GM21381 (cell line): ENCODE measurements around the gene CPEB3.
"Not testable (repeated sequence)": the region's sequence is repeated elsewhere in the genome, so short reads cannot be mapped to it uniquely, and the experiment has no call there.

Experiments
- ATAC-seq: cut with Tn5 transposase; IDR thresholded peaks from one replicate; pipeline ENCODE4 v1.9.1; 2021; ENCODE audit warnings: mild to moderate bottlenecking, moderate library complexity; ENCODE audit not compliant: unreplicated experiment

CPEB3 gene

DNA sequence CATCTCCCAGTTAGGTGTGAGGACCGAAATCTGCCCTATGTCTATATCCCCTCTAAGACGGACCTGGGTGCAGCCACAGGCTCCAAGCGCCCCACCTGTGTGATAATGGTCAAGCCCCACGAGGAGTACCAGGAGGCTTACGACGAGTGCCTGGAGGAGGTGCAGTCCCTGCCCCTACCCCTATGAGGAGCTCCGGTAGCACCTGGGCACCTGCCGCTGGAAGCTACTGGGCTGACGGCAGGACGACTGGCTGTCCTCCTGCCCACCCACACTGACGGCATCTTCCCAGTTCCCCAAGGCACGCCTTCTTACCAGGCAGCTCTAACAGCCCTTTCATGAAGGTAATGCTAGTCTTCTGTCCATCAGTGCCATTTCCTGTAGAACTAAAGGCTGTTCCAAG is 74.3 kb downstream of the CPEB3 start:
- not testable (repeated sequence) for ATAC-seq

DNA sequence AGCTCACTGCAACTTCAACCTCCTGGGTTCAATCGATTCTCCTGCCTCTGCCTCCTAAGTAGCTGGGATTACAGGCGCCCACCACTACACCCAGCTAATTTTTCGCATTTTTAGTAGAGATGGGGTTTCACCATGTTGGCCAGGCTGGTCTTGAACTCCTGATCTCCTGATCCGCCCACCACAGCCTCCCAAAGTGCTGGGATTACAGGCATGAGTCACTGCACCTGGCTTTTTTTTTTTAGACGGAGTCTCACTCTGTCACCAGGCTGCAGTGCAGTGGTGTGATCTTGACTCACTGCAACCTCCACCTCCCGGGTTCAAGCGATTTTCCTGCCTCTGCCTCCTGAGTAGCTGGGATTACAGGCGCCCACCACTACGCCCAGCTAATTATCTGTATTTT is 75.7 kb downstream of the CPEB3 start:
- not testable (repeated sequence) for ATAC-seq

DNA sequence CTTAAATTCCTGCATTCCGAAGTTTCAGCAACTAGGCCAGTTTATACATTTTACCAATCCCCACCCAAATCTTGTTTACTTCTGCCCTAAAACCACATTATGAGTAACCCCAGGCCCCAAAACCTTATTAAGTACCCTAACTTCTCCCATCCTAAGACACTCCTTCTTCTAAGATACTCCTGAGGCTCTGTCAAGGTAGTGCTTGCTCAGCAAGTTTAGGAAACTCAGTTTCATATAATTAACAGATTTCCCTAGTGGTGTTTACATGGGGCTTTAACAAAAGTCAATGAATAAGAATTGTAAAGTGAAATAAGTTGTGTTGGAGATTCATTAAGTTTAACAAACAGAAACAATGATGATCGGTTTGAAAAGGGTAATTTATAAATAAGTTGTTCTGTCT is 77.8 kb downstream of the CPEB3 start:
- no peak for ATAC-seq

DNA sequence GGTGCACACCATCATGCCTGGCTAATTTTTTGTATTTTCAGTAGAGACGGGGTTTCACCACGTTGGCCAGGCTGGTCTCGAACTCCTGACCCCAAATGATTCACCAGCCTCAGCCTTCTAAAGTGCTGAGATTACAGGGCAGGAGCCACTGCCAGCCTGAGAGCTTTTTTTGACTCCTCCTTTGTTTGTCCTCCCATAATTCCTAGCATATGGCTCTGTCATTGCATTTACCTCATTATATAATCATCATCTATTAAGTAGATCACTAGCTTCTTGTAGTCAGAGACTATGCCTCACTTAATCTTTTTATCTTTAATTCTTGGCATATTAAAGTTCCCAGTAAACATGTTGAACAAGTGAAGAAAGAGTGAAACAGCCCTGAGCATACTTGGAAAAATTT is 82.1 kb downstream of the CPEB3 start:
- ATAC-seq = no peak

DNA sequence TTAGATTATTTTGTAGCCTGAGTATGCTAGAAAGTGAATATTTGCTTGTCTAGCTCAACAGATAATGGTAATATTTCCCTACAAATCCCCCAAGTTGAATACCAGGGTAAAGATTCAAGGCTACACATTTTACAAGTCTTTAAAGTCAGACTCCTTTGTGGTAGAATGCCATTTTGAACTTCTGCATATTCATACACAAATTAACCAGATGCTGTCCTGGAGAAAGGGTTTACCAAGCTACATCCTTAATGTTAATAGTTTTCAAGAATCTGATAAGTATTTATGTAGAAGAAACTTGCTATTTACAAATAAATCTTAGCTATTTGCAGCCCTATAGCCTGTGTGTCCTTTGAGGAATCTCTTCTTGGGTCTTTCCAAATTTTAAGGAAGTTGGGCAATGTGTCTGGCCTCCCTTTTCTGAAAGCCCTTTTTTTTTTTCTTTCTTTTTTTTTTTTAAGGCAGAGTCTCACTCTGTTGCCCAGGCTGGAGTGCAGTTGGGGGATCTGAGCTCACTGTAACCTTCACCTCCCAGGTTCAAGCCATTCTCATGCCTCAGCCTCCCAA is 82.6 kb downstream of the CPEB3 start:
- no peak for ATAC-seq

DNA sequence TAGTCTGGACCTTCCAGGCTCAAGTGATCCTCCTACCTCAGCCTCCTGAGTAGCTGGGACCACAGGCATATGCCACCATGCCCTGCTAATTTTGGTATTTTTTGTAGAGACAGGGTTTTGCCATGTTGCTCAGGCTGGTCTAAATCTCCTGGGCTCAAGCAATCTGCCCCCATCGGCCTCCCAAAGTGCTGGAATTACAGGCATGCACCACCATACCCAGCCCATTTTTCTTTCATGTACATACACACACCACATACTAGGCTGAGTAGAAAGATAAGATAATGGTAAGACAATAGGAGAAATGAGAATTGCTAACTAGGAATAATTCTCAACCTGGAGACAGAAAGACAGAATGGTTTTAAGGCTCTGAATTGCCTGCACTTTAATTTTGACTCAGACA is 83.8 kb downstream of the CPEB3 start:
- no peak for ATAC-seq

DNA sequence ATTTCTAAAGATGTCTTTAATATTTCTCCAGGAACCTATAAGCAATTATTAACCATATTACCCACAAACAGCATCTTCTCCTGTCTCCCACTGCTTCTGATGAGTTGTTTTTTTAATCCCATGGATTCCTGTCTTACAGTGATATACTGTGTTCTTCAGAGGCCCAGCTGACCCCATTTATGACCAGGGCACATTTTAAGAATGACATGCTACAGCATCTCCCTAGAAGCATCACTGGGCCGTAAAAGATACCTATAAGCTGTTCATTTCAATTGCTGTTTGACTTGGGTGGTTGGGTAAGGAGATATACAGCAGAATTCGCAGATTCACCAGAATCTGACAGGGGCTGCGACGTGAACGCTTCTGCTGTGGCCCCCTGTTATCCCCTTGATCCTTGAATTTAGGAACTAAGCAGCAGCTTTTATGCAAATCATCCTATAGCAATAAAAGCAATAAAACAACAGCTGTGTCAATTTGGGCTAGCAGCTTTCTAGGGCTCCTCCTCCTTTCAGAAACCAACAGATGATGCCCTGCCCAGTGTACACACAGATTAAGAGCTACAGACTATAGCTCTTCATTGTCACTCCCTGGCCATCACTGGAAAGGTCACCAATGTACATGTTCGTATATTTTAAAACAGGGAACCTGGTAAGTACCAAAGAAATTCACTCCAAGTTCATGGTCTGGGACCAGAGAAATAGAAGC is 86.8 kb downstream of the CPEB3 start:
- no peak for ATAC-seq

DNA sequence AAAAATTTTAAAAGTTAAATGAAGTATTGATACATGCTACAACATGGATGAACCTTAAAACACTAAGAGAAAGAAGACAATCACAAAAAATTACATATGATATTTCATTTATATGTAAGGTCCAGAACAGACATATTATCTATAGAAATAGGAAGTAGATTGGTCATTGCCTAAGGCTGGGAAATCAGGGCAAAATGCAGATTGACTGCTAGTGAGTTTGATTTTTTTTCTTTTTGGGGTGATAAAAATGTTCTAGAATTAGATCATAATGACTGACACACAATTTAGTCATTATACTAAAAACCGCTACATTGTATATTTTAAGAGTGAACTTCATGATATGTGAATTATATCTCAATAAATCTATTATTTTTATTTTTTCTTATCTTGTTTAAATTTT is 88.3 kb downstream of the CPEB3 start:
- no peak for ATAC-seq

DNA sequence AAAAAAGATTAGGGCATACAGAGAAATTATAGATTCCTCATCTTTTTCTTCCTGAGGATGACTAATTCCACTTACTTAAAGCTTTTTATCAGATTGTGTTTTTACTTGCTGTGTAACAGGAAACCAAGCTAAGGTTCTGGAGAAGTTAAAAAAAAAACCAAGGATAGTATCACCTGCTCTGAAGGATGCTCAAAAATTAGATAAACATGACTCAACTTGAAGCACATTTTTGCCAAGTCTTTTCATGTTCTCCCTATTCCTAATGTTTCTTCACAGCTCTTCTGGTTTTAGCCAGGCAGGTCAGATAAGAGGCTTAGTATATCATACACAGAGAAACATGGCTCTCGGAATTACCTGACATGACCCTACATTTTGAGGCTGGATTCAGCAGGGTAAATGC is 90.3 kb downstream of the CPEB3 start:
- ATAC-seq = no peak

DNA sequence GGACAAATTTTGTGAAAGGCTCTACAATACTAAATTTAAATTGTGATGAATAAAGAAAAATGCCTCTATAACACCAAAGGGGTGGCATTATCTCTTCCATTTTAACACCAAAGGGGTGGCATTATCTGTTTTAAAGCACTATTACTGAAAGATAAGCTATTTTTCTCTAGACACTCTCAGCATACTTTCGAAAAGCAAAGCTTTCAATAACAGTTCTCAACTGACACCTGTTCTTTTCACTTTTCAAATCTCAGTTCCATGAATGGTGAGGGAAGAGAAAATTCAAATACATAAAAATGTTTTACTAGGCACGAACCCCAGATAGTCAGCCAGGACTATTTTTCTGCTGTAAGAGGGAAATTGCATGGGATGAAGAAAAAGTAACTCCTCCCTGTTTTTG is 103.8 kb downstream of the CPEB3 start:
- ATAC-seq = no peak

DNA sequence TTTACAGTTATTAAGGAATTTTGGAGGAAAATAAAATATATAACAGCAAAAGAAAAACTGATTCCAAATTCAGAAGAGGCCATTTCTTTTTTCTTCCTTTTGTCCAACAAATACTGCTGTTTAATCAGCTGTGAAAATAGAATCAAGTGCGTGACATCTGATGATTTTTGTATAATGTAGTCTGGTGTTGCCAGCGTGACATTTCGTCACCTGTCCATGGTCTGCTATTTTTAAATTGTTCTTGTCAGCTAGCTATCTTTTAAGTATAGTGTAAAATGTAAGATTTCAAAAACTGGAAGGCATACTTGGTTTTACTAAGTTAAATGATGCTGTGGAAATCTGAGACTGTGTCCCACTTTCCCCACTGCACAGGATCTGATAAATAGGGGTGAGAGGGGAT is 105.9 kb downstream of the CPEB3 start:
- no peak for ATAC-seq

DNA sequence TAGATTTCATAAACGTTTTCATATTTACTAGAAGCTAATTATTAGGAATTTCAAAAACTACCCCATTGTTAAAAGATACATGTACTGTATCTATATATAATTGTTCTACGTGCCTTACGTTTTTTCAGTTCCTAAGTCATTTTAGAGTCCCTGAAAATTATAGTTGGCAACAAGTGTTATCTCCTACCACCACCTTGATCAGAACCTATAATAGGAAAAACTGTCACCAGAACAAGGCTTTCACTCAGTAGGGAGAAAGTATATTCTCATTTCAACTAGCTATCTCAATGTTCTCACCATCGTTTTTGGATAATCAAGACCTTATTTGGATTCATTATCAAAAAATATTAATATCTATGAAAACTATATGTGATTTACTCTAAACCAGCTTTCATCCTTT is 107.7 kb downstream of the CPEB3 start:
- ATAC-seq = no peak

DNA sequence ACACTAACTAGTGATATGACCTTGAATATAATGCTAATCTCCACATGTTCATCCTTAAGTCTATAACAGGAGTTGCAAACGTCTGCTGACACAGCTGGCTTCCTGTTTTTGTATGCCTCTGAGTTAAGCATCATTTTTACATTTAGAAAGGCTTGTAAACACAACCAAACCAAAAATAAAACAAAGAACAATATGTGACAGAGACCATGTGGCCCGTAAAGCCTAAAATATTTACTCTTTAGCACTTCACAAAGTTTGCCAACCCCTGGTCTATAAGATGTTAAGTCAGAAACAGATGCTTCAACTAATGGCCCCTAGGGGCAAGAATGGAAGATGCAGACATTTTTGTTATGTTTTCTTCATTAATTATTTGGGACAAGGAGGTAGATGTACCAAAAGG is 109.3 kb downstream of the CPEB3 start:
- ATAC-seq = no peak

DNA sequence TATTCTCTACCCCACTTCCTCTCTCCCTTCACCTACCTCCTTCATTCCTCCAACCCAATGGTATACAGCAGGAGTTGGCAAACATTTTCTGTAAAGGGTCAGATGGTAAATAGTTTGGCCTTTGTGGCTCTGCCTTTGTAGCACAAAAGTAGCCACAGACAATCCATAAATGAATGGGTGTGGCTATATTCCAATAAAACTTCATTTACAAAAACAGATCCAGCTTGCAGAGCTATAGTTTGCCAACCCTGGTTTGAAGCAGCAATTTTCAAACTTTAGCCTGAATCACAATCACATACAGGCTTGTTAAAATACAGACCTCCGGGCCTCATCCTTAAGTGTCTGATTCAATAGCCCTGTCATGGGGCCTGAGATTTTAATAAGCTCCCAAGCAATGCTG is 110.5 kb downstream of the CPEB3 start:
- no peak for ATAC-seq

DNA sequence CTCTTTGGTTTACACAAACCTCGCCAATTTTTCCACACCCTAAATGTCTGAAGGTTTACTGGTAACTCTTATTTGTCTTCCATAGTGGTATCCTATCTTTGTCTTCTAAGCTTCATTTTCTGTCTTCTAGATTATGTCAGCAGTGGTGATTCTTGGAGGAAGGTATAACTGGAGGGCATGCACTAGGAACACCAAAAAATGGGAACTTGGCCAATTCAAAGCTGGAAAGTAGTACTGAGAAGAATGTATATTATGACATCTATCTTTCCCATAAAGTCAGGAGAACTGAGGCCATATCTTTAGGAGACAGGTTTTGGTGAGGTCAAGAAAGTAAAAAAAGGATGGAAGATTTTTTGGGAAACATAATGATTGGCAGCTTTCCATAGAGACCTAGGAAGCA is 113.3 kb downstream of the CPEB3 start:
- no peak for ATAC-seq

DNA sequence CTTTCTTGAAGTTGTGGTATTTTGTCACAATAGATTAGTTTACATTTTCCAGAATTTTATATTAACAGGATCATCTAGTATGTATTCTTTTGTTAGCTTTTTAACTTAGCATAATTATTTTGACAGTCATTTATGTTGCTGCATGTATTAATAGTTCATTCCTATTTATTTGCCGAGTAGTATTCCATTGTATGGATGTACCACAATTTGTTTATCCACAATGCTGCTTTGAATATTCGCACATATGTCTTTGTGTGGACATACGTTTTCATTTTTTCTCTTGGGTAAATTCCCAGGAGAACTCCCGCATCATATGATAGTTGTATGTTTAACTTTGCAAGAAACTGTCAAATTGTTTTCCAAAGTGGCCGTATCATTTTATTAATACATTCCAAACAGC is 115.7 kb downstream of the CPEB3 start:
- no peak for ATAC-seq

DNA sequence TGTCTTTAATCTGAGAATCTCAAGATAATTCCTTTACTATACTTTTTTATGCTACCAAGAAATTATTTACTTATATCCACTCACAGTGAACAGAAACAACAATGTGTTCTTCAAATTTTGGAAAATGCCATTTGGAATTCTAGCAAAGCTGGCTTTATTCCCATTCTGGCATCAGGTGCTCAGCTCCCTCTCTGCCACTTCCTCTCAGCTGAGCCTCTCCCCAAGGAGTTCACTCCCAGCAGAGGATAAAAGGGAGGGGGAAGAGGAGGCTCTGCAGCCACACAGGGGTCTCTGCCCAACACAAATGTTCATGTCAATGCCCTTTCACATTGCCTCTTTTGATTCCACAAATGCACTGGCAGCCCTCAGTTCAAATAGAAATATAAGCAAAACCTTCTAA is 116.9 kb downstream of the CPEB3 start:
- ATAC-seq = no peak

DNA sequence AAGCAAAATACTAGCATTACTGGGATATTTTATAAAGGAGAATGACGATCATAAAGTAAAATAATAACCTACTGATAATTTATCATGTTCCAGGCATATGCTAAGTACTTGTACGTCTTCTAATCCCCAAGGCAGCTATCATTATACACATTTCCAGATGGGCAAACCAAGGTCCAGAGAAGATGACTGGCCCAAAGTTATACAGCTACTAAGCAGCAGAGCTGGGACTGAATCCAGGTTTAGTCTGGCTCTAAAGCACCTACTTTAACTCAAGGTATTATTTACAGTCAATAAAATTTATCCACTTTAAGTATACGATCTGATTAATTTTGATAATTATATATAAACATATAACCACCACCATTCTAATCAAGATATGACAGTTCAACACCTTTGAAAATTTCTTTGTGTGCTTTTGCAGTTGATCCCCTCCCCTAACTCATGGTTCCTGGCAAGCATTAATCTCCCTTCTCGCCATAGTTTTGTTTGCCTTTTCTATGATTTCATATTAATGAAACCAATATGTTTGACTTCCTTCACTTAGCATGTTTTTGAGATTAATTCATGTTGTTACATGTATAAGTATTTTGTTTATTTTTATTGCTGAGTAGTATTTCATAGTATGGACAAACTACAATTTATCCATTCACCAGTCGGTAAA is 126.7 kb downstream of the CPEB3 start:
- no peak for ATAC-seq

DNA sequence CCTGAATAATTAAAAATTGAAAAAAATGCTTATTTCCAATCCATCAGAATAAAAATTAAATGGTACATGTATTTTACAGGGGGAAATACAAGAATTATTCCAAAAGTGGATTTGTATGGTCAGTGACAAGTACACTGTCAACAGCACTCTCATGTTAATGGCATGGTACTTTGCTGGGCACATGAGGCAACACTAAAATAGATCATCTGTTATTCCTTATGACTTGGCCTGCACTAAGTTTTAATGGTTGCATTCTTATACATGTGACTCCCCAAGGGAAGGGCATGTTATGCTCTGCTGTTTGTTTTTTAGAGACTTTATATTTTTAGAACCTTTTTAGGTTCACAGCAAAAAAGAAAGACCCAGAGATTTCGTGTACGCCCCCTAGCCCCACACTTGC is 128.3 kb downstream of the CPEB3 start:
- ATAC-seq = no peak

DNA sequence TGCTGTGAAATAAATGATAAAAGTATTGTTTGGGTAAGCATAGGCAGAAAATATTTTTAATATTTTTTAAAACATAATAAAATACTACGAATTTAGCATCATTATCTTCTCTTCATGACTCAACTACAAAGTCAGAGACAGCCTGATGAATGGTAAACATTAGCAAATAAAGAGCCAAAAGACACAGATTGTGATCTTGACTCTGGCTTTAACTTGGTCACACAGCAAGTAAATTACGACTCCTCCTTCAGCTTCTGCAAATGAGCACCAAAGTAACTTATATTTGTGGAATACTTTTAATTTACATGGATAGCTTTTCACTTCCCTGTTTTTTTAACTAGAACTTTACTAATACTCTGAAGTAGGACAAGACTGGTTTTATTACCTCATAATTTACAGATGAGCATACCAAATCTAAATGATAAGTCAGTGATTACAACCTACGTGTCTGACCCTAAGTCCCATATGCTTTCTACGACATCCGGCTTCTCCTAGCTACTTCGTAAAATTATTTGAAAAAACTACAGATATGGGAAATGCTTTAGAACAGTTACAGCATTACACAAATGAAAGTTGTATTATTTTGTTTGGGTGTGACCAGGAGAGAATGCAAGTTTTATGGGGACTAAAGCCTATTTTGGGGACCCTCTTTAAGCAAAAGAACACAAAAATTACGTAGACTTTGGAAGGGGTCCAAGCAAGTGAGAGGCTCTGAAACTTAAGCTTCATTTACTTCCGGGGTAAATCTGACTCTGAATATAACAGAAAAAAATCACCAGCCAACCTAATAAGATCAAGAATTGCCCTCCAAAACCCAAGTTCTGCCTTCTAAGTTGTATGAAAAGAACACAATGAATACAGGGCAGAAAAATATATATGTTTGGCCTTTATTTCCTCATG is 133.8 kb downstream of the CPEB3 start:
- ATAC-seq = no peak

DNA sequence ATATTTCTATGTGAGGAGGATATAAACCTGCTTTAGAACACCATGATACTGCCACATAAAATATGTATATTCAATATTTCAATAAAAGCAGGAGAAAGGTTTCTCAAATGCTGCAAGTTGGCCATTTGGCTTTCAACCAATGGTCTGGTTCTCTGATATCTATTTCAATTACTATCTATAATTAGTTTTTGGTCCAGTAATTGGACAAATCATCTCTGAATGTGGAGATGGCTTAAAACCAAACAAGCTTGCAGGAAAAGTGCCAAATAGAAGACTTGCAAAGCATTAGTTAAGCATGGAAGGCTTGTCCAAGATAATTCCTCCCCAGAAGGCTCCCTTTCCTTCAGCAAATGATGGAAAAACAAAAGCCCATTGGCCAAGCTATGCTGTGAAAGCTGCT is 140.1 kb downstream of the CPEB3 start:
- ATAC-seq = no peak

DNA sequence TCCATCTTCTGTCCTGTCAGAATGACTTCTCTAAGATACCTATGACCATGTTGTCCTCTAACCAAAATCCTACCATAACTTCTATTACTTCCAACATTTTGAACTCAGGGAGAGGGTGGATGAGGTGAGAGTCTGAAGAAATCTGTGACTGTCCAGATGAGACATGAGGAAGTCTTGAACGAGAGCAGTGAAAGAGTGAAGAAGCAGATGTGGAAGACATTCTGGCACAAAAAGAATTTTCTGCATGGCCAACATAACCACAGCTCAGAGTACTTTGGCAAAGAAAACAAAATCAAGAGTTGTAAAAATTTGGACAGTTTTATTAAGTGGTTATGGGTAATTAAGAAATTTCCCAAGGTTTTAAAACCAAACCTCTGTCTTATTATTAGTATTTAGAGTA is 141.6 kb downstream of the CPEB3 start:
- no peak for ATAC-seq
